ENCODE measurements around the gene LRRC26.

LRRC26 gene

GRCh38 chr9:137181680-137182079, 11.8 kb upstream of the LRRC26 start:
- no peak for DNase-seq

DNA sequence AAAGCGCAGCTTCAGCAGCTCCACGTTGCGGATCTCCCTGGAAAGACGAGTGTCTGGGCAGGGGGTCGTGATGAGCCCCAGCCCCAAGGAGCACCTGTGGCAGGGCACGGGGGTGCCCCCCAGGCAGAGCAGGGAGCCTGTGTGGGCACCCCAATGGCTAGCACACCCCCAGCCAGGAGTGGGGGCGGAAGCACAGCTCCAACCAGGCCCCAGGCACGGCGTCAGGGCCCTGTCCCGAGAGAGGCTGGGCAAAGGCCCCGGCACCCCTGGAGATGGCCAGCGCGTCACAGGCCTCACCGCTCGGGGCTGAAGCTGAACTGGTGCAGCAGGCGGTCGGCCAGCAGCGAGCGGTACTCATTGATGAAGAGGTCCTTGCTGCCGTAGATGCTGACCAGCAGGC, 10.6 kb upstream of the LRRC26 start:
- DNase-seq, result no peak

GRCh38 chr9:137179761-137180160, 9.9 kb upstream of the LRRC26 start:
- DNase-seq, result no peak

- no peak for DNase-seq
These were observed 9.2 kb upstream of the LRRC26 start for GRCh38 chr9:137178939-137179630.

DNA sequence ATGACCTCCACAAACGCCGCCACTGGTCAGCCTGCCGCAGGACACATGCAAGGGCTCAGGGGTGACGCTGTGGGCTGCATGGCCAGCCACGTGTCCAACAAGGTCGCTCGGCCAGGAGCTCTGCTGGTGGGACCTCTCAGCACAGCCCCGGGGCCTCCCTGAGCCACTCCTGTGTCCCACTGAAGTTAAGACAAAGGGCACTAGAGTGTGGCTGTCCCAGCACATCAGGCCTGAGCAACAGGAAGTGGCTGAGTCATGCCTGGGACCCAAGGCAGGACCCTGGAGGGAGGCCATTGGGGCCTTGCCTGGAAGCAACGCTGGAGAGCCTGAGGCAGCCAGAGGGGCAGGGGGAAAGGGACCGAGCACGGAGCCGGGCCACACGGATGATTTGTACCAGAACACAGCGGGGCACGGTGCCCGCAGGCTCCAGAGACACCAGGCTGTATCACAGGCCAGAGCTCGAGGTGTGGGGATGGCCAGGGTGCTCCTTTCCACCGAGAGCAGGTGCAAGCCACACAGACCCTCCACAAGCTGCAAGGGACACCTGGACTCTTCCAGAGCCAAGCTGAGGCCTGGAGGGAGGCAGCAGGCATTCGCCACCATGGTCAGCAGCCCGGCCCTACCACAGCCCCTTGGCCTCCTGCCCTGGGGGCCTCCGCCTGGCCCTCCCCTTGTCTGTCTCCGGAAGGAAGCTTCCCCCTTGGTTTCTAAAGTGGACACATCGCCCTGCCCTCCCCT, 8.5 kb upstream of the LRRC26 start:
- no peak for DNase-seq

DNA sequence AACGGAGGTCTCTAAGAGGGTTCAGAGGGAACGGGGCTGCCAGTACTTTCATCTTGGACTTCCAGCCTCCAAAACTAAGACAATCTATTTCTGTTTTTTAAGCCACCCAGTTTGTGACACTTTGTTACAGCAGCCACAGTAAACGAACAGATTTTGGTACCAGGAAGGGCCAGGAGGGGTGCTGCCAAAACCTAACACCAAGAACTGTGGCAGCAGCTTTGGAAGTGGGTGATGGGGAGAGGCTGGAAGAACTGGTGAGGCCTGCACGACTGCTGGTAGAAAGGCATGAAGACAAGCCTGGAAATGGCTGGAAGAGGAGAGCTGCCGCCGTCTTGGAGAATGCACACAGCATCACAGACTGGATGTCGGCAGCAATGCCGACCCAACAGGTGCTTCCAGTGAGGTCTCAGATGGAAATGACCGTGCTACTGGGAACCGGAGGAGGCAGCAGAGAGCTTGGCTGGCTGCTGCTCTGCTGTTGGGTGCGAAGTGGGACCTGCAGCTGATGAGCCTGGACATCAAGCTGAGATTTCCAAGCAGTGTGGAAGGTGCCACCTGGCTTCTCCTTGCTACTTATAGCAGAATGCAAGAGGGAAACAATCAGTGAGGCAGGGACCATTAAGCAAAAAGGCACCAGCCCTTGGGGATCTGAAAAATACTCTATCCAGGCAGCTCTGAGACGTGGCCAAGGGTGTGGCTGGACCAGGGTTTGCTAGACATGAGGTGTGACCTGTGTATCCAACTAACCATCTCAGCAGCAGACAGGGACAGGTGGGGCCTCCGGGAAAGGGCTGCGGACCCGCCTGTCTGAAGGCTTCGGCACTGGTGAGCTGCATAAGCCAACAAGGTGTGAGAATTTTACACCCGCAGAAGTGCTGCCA, 6.7 kb upstream of the LRRC26 start:
- DNase-seq, result peak; percentile 45

DNA sequence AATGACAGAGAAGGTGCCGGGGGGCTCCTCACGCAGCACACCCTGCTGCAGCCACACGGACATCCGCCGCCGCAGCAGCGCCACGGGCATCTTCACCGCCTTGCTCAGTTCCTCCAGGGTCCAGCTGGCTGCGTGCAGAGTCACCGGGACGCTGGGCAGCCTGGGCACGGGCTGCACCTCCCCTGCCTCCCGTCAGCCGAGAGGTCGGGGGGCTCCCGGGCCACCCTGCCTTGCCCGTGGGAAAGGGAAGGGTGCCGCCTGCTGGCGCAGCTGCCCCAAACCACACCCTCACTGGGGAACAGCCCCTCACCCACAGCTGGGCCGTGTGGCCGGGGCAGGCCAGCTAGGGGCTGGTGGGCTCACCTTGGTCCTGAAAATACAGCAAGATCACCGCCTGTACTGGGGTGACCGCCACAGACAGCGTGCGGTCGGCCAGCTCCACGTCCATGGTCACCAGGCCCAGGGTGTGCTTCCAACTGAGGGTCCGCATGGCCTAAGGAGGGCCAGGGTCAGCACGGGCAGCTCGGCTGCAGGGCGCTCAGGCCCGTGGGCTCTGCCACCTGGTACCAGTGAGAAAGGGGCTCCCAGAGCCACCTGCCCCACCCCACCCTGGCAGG, 5.6 kb upstream of the LRRC26 start:
- no peak for DNase-seq

DNA sequence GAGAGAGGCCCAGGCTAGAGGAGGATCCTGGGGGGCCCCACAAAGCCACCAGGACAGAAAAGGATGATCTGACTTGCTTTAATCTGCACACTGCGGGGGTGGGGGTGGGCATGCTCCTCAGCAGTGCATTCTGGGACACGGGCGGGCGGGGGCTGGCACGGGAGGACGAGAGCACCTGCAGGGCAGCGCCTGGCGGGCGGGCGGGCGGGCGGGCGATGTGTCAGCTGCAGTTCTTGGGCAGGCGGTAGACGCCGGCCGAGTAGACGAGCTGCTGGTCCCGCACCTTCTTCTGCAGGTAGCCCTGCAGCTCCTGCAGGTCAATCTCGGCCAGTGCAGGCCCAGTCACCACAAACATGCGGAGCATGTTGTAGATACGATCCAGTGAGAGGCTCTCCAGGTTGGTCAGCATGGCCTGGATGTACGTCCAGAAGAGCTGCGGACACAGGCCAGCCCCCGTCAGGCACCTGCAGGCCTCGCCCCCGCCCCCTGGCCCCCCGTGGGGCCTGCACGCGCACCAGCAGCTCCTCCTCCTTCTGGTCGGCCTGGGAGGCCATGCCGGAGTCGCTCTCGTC, 5.0 kb upstream of the LRRC26 start:
- peak; percentile 42 for DNase-seq

DNA sequence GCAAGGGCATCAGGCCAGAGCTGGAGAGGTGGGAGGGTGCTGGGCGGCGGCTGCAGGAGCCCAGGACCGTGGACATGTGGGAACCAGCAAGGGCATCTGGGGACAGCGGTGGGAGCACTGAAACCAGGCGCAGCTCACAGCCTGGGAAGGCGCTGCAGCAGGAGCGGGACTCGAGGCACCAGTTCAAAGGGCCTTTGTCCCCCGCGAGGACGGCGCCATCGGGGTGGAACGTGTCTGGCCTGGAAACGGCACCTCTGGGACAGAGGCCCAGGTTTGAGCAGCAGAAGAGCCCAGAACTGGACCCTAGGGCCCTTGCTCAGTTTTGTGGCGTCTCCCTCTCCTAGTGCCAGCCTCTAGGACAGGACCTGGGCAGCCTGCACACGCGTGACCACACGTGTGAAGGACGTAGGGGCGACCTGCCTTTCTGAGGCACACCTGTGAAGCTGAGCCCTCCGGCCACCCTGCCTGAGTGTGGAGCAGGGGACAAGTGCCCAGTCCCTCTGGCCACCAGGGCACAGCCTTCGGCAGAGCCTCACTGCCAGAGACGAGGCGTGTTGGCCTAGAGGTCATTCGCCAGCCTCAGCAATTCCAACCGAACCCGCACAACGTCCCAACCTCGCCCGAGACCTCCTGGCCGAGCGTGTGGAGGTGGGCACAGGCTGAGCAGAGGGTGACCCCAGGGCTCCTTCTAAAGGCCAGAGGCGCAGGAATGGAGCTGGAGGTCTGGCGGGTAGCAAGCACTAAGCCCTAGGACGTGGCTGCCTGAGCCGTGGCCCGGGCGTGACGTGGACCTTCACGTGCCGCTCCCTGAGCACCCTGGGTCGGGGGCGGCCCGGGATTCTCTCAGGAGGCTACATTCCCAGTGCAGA, 4.2 kb upstream of the LRRC26 start:
- DNase-seq, result no peak

DNA sequence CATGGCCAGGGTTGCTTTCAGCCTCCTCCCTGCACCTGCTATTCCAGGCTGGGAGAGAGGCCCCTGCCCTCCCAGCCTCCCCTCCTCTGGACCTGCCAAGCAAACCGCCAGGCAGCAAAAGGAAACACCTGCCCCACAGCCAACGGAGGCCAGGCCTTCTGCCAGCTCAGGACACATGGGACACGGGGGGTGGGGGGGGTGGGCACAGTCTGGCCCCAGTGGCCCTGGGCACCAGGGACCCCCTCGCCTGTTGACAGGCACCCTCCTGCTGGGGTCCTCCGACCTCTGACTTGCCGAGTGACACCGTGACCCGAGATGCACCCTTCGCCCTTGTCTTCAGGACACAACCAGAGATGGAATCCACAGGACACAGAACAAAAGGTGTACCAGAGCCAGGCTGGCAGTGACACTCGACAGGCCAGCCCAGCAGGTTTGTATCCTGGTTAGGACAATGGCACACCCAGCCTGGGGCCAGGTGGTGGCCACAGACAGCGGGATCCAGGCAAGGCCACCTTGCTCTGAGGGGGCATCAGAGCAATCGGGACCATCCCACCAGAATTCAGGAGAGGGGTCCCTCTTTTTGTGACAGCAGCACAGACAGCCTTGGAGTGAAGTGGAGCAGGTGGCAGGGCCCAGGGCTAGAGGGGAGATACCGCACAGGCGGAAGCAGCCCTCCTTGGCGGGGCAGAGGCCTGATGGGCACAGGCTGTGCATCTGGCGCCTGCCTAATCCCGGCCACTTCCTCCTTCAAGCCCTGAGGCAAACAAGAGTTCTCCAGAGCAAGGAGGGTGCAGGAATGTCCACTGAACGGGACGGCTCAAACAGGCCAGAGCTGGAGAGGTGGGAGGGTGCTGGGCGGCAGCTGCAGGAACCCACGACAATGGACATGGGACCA, 3.3 kb upstream of the LRRC26 start:
- no peak for DNase-seq

DNA sequence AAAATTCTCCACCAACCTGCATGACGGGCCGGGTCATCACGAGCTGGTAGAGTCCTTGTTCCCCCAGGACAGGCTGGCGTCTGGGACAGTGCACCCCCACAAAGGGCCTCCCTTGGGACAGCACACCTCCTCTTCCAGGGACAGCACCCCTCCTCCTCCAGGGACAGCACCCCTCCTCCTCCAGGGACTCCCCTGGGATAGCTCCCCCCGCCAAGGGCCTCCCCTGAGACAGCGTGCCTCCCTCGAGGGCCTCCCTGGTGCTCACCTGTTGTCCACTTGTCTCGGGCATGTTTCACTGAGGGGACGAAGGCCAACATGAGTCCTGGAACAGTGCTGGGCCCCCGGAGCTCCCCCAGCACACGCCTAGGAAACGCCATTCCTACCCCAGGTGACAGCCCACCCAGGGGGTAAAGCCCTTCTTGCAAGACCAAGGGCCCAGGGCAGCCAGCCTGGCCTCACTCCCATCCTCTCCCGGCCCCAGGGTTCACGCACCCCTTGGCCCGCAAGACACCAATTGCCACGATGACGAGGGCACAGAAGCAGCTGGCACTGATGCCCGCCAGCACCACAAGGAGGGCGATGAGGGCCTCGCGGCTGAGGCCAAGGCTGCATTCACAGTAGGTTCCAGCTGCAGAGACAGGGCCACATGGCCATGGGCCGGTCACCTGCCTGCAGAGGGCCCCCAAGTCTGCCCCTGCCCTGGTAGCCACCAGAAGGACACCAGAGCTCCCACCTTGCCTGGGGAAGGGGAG, 1.5 kb upstream of the LRRC26 start:
- no peak for DNase-seq

GRCh38 chr9:137170486-137171148, 766 bp upstream of the LRRC26 start:
- DNase-seq, result no peak

- DNase-seq, result no peak
These were observed 671 bp downstream of the LRRC26 start for GRCh38 chr9:137168904-137169856.

GRCh38 chr9:137168573-137168903, 1.3 kb downstream of the LRRC26 start:
- no peak for DNase-seq

- DNase-seq, result no peak
These were observed 1.9 kb downstream of the LRRC26 start for GRCh38 chr9:137167747-137168572.

DNA sequence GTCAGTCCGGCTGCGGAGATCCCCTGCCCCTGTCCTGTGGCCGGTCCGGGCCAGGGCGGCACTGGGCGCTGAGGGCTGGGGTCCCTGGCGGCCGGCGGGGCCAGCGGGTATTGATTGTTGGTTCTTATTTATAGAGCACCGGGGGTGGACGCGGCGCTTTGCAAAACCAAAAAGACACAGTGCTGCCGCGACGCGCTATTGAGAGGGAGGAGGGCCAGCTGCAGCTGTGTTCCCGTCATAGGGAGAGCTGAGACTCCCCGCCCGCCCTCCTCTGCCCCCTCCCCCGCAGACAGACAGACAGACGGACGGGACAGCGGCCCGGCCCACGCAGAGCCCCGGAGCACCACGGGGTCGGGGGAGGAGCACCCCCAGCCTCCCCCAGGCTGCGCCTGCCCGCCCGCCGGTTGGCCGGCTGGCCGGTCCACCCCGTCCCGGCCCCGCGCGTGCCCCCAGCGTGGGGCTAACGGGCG, 2.5 kb downstream of the LRRC26 start:
- no peak for DNase-seq
